ENCODE measurements around the gene KCNK7. TPM values are rescaled to one million over a fixed set of nuclear protein-coding genes. Genes with fewer than 3 reads are reported as not detected.

KCNK7 gene
- total RNA-seq, 1 donor, result 0.09 TPM

- no peak for DNase-seq (ENCODE audit: low read depth)
- peak overlapping the region; percentile 74 for H3K4me3 ChIP-seq (ENCODE audit: low read depth, low read length)
- no peak for TF ChIP-seq CTCF (IDR thresholded peaks at IDR 0.05; ENCODE audit: insufficient read depth, low read length)
These were observed 21.0 kb upstream of the KCNK7 start for GRCh38 chr11:65616575-65617001.

GRCh38 chr11:65615950-65616574, 20.5 kb upstream of the KCNK7 start:
- TF ChIP-seq CTCF (IDR thresholded peaks at IDR 0.05; ENCODE audit: insufficient read depth, low read length), result no peak
- no peak for DNase-seq (ENCODE audit: low read depth)
- peak overlapping the region; percentile 74 for H3K4me3 ChIP-seq (ENCODE audit: low read depth, low read length)

- peak; percentile 100 for DNase-seq (ENCODE audit: low read depth)
- TF ChIP-seq CTCF (IDR thresholded peaks at IDR 0.05; ENCODE audit: insufficient read depth, low read length), result no peak
- H3K4me3 ChIP-seq (ENCODE audit: low read depth, low read length), result peak within 1 kb of the TSS; percentile 95
These were observed 19.8 kb upstream of the KCNK7 start, which contains the start of gene PCNX3 for GRCh38 chr11:65615229-65615949. Gene PCNX3 (plus strand): TSS chr11:65615776. CDS start chr11:65616312, 536 bp downstream.

- DNase-seq (ENCODE audit: low read depth), result no peak
- no peak for TF ChIP-seq CTCF (IDR thresholded peaks at IDR 0.05; ENCODE audit: insufficient read depth, low read length)
- peak overlapping the region; percentile 95 for H3K4me3 ChIP-seq (ENCODE audit: low read depth, low read length)
These were observed 17.7 kb upstream of the KCNK7 start for GRCh38 chr11:65613091-65613928.

- TF ChIP-seq CTCF (IDR thresholded peaks at IDR 0.05; ENCODE audit: insufficient read depth, low read length), result no peak
These were observed 17.1 kb upstream of the KCNK7 start for GRCh38 chr11:65612691-65613090.

GRCh38 chr11:65611758-65612603, 16.4 kb upstream of the KCNK7 start:
- H3K4me3 ChIP-seq (ENCODE audit: low read depth, low read length), result peak overlapping the region; percentile 95
- TF ChIP-seq CTCF (IDR thresholded peaks at IDR 0.05; ENCODE audit: insufficient read depth, low read length), result no peak
- DNase-seq (ENCODE audit: low read depth), result no peak

More at GRCh38 chr11:65612691-65613090, 17.1 kb upstream of the KCNK7 start:
- H3K4me3 ChIP-seq (ENCODE audit: low read depth, low read length), result peak overlapping the region; percentile 95
- no peak for DNase-seq (ENCODE audit: low read depth)
